ENCODE measurements around the gene TTLL6. TPM values are rescaled to one million over a fixed set of nuclear protein-coding genes. Genes with fewer than 3 reads are reported as not detected.

The TTLL6 gene
- total and polyA plus RNA-seq, 3 donors from 2014 or later: 18.5 to 70.9 (median 44.3) TPM

GRCh38 chr17:48720266-48721008, 96.6 kb downstream of the TTLL6 start:
- H3K36me3 ChIP-seq (ENCODE audit: low read depth, missing control alignments): no peaks in the 10 kb centered on the region
- no peak for DNase-seq
- no peak overlapping the region for H3K27ac ChIP-seq
- no peaks in the 10 kb centered on the region for H3K9me3 ChIP-seq
- peaks cover 3% of the 10 kb centered on the region for H3K27me3 ChIP-seq
- intact Hi-C loops (cut with DNase I; ENCODE audit: low total_unique reads): loop anchor here (10.0 kb wide), 1 partner anchor 74 kb away; no protein-coding TSS in a partner anchor
- no peak for TF ChIP-seq CTCF (IDR thresholded peaks at IDR 0.05)
- no peak for TF ChIP-seq POLR2A (IDR thresholded peaks at IDR 0.05)
- 16 to 24% methylated on average over 11 of the region's 11 CpGs for WGBS, 2 donors
- H3K4me3 ChIP-seq: no peak overlapping the region
- H3K4me1 ChIP-seq: peaks cover 13% of the 10 kb centered on the region

- WGBS, 2 donors: 7 to 10% methylated on average over 22 to 37 of the region's 37 CpGs
- no peak overlapping the region for H3K27ac ChIP-seq
- H3K4me1 ChIP-seq: peaks cover 7% of the 10 kb centered on the region
- no peaks in the 10 kb centered on the region for H3K9me3 ChIP-seq
- TF ChIP-seq POLR2A (IDR thresholded peaks at IDR 0.05) (no peak), CTCF (IDR thresholded peaks at IDR 0.05) (no peak)
- H3K36me3 ChIP-seq (ENCODE audit: low read depth, missing control alignments): no peaks in the 10 kb centered on the region
- DNase-seq: no peak
- H3K4me3 ChIP-seq: no peak overlapping the region
- H3K27me3 ChIP-seq: peaks cover 3% of the 10 kb centered on the region
- intact Hi-C loops (cut with DNase I; ENCODE audit: low total_unique reads): loop anchor here (10.0 kb wide), 1 partner anchor 75 kb away; no protein-coding TSS in a partner anchor
These were observed 97.3 kb downstream of the TTLL6 start for GRCh38 chr17:48719642-48720265.

GRCh38 chr17:48718761-48719641, 98.0 kb downstream of the TTLL6 start:
- intact Hi-C loops (cut with DNase I; ENCODE audit: low total_unique reads): no loop called here
- TF ChIP-seq POLR2A (IDR thresholded peaks at IDR 0.05) (no peak), CTCF (IDR thresholded peaks at IDR 0.05) (no peak)
- Histone ChIP-seq H3K4me3 (no peak overlapping the region), H3K27ac (no peak overlapping the region), H3K36me3 (ENCODE audit: low read depth, missing control alignments) (no peaks in the 10 kb centered on the region), H3K9me3 (no peaks in the 10 kb centered on the region), H3K4me1 (peaks cover 5% of the 10 kb centered on the region), H3K27me3 (peaks cover 3% of the 10 kb centered on the region)
- no peak for DNase-seq
- WGBS, 2 donors: 5 to 8% methylated on average over 35 to 80 of the region's 80 CpGs

- peaks cover 3% of the 10 kb centered on the region for H3K27me3 ChIP-seq
- H3K4me3 ChIP-seq: no peak overlapping the region
- H3K27ac ChIP-seq: no peak overlapping the region
- H3K36me3 ChIP-seq (ENCODE audit: low read depth, missing control alignments): no peaks in the 10 kb centered on the region
- DNase-seq: no peak
- 13 to 16% methylated on average over 24 of the region's 24 CpGs for WGBS, 2 donors
- intact Hi-C loops (cut with DNase I; ENCODE audit: low total_unique reads): no loop called here
- TF ChIP-seq CTCF (IDR thresholded peaks at IDR 0.05): no peak
- no peak for TF ChIP-seq POLR2A (IDR thresholded peaks at IDR 0.05)
- H3K4me1 ChIP-seq: peaks cover under 1% of the 10 kb centered on the region
- no peaks in the 10 kb centered on the region for H3K9me3 ChIP-seq
These were observed 98.7 kb downstream of the TTLL6 start for GRCh38 chr17:48718227-48718760.

Data from testis (tissue), 3 donors.